DMS53 treated with DMSO at 0.1 percent for 48 hours (cell line): ENCODE results near the gene DYNC1H1.
"Not testable (repeated sequence)": the region's sequence is repeated elsewhere in the genome, so short reads cannot be mapped to it uniquely, and the experiment has no call there.

ENCODE experiments used
- DNase-seq: peaks from one replicate; lab custom pipeline; 2025; ENCODE audit not compliant: unreplicated experiment; lab: John Stamatoyannopoulos, UW

DYNC1H1 gene

GRCh38 chr14:101963052-101963451 is 1.3 kb upstream of the DYNC1H1 start:
- DNase-seq = no peak

- no peak for DNase-seq
Measured at GRCh38 chr14:101963656-101964296, 597 bp upstream of the DYNC1H1 start.

GRCh38 chr14:101965181-101965544 is 790 bp downstream of the DYNC1H1 start:
- no peak for DNase-seq

GRCh38 chr14:101965770-101966722 is 1.7 kb downstream of the DYNC1H1 start:
- no peak for DNase-seq

- no peak for DNase-seq
Measured at GRCh38 chr14:101966742-101967141, 2.4 kb downstream of the DYNC1H1 start.

- DNase-seq = no peak
Measured at GRCh38 chr14:101968186-101968585, 3.8 kb downstream of the DYNC1H1 start.

- no peak for DNase-seq
Measured at GRCh38 chr14:101969481-101969880, 5.1 kb downstream of the DYNC1H1 start.

GRCh38 chr14:101970830-101971400 is 6.5 kb downstream of the DYNC1H1 start:
- DNase-seq = no peak

- DNase-seq = not testable (repeated sequence)
Measured at GRCh38 chr14:101971458-101971857, 7.1 kb downstream of the DYNC1H1 start.

- DNase-seq = peak; percentile 38
Measured at GRCh38 chr14:101972126-101972866, 7.9 kb downstream of the DYNC1H1 start.

GRCh38 chr14:101973356-101973755 is 9.0 kb downstream of the DYNC1H1 start:
- no peak for DNase-seq

GRCh38 chr14:101975231-101975630 is 10.9 kb downstream of the DYNC1H1 start:
- DNase-seq = no peak

- no peak for DNase-seq
Measured at GRCh38 chr14:101977311-101978071, 13.1 kb downstream of the DYNC1H1 start.

GRCh38 chr14:101979666-101980065 is 15.3 kb downstream of the DYNC1H1 start:
- no peak for DNase-seq

GRCh38 chr14:101980251-101980650 is 15.9 kb downstream of the DYNC1H1 start:
- no peak for DNase-seq

- no peak for DNase-seq
Measured at GRCh38 chr14:101980700-101981099, 16.3 kb downstream of the DYNC1H1 start.

- no peak for DNase-seq
Measured at GRCh38 chr14:101982621-101983020, 18.2 kb downstream of the DYNC1H1 start.

GRCh38 chr14:101984831-101985230 is 20.5 kb downstream of the DYNC1H1 start:
- DNase-seq = not testable (repeated sequence)

- no peak for DNase-seq
Measured at GRCh38 chr14:101985957-101986356, 21.6 kb downstream of the DYNC1H1 start.

GRCh38 chr14:101986953-101987352 is 22.6 kb downstream of the DYNC1H1 start:
- no peak for DNase-seq
